ENCODE data around the gene IGFBP5.

IGFBP5 gene

DNA sequence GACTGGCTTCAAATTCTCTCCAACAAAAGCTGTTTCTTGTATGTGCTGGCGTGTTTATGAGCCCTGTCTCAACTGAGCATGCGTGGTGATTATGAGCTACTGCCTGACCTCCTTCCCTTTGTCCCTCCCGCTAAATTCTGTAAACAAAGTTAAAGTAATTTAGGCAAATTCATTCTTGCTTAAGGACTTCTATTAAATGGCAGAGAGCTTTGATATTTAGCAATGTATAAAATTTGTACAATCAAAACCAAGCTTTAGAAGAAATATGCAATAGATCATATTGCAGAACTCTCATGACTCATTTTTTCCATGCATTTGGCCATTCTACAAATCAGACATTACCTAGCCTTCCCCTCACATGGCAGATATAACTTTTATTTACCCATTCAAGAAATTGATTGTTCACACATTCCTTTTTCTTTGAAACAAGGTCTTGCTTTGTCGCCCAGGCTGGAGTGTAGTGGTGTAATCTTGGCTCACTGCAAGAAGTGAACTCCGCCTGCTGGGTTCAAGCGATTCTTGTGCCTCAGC lies 43.9 kb downstream of the IGFBP5 start:
- in situ Hi-C loops (cut with MboI; ENCODE audit: low sequenced_read_pairs) = loop anchor here (25.0 kb wide), 1 partner anchor 139 kb away; no protein-coding TSS in a partner anchor

DNA sequence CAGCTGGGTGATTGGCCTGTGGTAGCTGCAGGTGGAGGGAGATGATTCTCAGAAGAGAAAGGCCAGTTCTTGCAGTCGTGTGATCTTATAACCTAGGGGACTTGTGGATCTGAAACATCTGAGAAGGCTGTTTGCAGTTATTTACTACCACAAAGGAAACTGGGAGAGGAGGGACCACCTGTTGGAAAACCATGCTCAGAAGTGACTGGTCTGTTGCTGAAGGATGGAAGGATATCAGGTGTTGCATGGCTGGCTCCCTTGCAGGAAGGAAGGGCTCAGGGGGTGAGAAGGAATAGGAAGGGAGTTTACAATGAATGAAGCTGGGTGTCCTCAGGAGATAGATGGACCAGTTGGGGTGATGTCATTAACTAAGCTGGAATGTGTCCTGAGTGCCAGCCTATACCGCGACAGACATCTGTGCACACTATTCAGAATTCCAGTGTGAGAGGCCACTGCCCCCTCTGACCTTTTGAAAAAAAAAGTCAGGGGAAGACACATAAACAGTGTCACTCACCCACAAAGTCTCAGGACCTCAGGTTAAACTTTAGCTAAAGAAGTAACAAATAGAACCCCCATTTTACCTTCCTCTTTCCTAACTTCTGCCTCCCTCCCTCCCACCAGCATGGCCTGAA lies 44.6 kb downstream of the IGFBP5 start:
- in situ Hi-C loops (cut with MboI; ENCODE audit: low sequenced_read_pairs) = loop anchor here (25.0 kb wide), 1 partner anchor 138 kb away; no protein-coding TSS in a partner anchor

DNA sequence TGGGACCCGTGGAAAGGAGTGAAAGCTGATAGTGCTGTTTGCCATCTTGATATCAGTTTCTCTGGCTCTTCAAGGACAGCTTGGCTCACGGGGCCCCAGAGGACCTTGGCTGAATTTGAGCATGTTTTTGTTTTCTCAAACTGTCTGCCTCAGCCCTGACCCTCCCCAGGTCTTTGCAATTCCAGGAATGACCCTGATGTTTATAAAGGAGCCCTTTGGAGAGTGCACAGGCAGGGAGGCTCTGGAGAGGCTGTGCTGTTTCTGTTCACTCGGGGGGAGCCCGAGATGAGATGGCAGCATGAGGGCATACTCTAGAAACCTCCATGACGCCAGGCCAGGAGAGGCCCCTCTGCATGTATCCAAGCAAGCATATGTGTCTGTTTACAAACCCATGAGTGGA lies 45.8 kb downstream of the IGFBP5 start:
- in situ Hi-C loops (cut with MboI; ENCODE audit: low sequenced_read_pairs) = no loop called here

DNA sequence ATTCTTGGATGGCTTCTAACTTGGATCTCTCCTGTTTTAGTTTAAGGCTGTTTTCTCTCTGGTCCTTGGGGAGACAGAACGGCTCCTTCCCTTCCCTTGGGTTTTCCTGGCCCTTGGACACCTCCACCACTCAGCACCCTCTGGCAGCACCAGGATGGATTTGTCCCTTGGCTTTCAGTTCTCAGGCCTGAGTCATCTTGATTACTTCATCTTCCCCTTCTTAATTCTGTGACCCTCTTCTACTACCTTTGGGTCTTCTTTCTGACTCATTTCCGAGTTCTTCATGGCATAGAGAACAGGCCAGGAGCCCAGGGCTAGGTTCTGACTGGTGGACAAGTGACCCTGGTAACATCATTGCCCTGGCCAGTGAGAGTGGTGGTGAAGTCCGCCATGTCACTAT lies 47.2 kb downstream of the IGFBP5 start:
- in situ Hi-C loops (cut with MboI; ENCODE audit: low sequenced_read_pairs) = no loop called here

DNA sequence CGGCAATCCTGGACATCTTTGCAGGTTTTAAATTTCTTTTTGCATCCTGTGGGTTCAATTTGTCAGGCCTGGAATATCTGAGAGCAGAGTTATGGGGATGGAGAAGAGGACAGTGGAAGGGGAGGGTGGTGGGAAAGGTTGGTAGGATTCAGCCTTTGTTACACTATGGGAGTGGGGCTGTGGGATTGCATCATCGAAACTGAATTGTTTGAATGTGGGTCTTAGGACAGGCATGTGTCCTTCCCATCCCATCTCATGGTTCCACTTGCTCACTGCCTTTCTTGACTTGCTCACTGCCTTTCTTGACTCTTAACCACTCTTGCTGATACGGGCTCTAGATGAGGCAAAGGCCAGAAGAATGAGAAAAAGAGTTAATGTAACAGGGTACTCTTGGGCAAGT lies 49.2 kb downstream of the IGFBP5 start:
- in situ Hi-C loops (cut with MboI; ENCODE audit: low sequenced_read_pairs) = no loop called here

DNA sequence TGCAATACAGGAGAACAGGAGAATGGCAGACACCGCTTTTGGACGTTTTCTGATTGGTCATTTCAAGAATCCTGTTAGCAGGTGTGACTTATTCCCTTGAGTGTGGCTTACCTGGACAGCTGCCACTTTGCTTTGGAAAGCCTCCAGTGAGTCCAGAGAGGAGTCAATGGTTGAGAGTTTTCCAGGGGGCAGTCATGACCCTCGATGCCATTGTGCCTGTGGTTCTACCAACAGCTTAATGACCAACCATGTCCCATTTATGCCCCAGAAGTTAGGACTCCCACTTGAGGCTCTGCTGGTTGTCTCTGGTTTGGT lies 49.8 kb downstream of the IGFBP5 start:
- in situ Hi-C loops (cut with MboI; ENCODE audit: low sequenced_read_pairs) = no loop called here

DNA sequence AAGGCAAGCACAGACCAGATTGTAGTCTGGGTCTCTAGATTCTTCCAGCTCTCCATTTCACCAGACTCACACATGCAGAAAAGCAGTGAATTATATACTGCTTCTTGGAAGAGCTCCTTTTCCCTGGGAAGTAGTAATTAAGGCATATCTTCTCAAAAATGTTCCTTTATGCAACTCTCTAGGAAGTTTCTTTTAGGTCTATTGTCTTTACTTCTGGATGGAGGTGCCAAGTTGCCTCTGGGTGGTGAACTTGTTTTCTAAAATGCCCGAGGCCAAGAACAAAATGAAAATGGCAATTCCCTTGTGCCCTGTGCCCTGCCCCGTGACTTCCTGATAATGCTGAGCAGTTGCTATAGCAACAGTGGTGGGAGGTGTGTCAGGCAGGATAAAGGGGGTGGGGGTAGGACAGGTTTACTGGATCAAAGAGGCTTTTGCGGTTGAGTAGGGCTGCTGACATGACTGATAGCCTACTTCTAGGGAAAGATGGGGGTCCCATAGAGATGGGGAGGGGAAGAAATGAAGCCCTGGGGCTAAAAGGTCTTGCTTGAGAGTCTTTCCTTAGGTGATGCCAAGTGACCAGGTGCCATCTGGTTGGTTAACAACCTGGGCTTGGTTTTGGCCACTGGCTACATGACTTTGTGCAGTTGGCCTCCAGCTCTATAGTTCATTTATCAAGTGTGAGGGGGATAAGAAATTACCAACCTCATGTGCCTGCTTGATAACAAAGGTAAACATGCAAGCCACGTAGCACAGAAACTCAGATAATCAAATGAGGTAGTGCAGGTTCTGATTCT lies 50.3 kb downstream of the IGFBP5 start:
- in situ Hi-C loops (cut with MboI; ENCODE audit: low sequenced_read_pairs) = no loop called here

DNA sequence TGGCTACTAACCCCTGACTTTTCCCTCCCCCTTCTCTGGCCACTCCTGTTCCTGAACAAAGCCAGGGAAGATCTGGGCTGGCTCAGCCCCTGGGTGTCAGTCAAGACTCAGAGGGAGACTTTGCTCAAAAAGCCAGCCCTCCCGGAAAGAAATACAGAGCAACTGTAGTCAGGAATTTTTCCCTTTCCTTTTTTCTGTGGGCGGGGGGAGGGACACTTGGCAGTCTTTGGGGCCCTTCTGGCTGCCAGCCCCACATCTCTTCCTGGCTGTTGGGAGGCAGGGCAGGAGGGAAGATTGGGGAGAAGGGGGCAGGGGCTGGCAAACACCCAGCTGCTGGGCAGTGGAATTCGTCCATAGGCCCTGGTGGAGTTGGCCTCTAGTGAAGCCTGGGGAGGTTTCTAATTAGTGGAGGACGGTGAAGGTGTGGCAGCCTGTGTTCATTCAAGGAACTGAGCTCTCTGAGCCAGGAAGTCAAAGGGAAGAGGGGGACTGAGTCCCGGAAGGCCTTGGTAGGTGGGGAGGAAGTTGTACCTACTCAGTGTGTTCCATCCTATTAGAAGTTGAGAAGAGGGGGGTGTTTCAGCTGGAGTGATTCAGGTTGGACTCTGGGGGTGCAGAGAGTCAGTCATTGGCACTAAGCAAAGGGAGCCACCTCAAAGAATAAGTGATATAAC lies 51.2 kb downstream of the IGFBP5 start:
- in situ Hi-C loops (cut with MboI; ENCODE audit: low sequenced_read_pairs) = no loop called here

DNA sequence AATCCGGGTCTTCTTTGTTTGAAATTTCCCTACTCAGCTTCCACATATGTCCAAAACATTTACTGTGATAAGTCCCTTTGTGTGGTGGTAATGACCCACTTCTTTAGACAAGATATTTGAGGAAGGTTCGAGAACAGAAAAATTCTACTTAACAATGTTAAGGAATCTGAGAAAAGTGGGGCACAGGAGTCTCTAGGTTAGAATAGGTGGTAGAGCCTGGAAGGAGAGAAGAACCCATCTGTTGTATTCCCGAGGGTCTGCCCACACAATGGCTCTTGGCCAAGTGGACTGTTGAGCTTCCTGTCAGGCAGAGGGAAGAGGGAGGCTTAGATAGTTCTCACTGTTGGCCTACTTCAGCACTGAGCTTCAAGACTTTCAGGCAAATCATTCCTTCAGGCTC lies 57.9 kb downstream of the IGFBP5 start:
- in situ Hi-C loops (cut with MboI; ENCODE audit: low sequenced_read_pairs) = no loop called here

DNA sequence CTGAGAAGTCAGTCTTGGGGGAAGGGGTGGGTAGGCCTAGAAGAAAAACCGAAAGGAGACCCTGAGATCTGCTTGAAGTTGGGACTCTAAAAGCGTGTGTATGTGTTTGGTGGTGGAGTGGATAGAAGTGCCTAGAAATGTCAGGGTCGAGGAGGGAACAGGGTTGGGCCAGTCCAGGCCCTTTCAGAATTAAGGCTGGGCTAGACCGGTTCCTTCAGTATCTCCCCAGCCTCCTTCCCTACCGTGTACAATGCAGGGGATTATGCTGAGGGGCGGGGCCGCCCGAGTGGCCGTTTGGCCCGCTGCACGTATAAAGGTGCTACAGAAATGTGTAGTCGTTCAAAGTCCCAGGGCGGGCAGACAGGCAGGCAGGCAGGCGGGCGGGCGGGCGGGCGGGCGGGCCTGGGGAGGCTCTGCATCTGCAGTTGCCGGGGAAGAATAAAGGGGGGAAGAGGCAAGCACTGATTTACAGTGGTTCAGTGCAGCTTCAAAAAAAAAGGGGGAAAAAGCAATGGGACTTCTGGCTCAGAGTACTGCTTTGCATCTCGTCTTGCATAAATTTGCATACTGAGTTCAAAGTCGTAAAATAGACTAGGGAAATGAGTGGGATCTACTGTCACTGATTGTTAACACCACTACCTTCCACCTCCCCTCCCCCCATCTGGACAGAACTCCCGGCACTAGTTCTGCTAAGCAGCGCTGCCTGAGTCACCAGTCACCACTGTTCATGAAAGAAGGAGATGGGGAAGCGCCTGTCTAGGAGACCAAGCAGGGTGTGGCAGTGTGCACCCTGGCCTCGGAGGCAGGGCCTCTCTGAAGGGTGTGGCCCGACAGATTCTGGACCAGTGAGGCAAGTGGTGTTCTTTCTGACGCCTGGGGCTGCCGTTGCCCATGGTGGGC lies 58.5 kb downstream of the IGFBP5 start:
- in situ Hi-C loops (cut with MboI; ENCODE audit: low sequenced_read_pairs) = no loop called here

DNA sequence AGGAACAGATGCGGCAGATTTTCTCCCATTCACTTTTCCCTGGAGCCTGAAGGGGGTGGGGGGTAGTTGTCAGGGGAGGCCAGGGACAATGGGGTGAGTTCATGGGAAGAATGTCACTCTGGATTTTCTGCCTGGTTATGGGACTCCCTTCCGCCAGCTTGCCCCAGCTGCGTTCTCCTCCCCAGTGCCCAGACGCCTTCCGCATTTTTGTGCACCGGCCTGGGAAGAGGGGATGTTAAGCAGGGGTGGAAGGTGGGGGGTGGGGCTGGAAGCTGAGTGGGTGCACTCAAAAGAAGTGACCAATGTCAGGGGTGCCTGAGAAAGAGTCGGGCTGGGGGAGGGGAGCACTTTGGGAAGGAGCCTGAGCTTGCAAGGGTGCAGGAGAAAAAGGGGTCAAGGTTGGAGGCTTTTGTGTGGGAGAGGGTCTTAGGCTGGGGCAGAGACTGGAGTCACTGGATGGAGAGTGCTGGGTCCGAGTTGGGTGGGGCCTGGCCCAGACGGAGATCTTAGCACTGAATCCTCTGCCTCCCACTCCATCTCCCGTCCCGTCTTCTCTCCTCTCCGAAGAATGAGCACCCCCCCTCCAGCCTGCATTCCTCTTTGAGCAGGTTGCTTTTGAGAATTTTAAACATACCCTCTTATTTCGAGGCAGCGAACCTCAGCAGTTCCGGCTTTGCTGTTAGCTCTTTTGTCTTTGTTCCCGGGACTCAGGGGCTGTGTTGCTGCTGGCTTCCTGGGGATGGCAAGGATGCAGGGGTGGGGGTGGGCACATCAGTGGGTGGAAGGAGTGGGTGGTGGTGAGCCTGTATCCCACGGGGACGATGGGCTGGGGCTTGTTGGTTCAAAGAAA lies 59.4 kb downstream of the IGFBP5 start:
- in situ Hi-C loops (cut with MboI; ENCODE audit: low sequenced_read_pairs) = no loop called here

DNA sequence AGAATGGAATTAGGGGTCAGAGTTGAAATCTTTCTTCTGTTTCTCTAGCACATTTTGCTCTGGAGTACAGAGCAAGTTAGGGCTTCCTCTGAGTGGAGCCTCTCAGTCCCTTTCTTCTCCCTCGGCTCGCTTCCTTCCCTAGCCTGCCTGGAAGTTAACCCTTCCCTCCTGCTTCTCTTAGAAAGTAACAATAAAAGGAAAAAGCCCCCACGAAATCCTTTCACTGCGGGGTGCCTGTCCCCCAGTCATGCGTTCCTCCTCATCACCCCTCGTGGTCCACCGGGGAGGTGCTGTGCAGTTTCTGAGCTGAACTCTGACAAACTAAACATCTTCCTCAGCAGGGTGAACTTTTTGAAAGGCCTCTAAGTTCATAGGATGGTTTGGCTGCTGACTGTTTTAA lies 60.2 kb downstream of the IGFBP5 start:
- in situ Hi-C loops (cut with MboI; ENCODE audit: low sequenced_read_pairs) = no loop called here

DNA sequence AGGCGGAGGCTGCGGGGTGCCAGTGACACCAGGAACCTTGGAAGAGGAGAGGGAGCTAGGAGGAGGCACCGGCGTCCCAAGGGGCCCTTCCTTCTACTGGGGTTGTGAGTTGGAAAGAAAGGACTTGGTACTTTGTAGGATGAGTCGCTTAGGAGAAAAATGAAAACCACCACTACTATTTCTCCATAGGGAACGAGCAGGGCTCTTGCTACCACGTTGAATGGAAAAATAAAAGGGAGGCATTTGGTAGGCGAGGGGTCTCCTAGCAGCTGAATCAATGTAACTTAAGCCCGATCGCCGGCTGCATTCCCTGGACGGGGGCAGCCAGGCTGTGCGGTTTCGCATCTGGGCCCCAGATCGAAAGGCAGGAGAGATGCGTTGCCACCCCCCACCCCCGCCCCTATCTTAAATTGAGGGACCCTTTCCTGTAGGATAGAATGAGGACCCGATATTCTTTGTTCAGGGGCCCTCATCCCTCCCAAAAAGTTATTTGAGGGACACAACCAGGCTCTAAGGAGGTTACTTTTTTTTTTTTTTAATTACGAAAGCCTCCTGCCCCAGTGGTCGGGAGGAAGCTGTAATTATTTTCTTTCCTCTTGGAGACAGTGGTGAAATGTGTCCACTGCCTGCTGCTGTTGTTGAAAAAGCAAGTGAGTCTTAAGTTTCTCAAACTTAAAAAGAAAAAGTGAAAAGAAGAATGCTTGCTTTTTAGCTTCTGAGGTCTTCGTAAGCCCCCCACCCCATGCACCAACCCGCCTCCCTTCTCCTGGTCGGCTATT lies 60.8 kb downstream of the IGFBP5 start:
- in situ Hi-C loops (cut with MboI; ENCODE audit: low sequenced_read_pairs) = no loop called here

DNA sequence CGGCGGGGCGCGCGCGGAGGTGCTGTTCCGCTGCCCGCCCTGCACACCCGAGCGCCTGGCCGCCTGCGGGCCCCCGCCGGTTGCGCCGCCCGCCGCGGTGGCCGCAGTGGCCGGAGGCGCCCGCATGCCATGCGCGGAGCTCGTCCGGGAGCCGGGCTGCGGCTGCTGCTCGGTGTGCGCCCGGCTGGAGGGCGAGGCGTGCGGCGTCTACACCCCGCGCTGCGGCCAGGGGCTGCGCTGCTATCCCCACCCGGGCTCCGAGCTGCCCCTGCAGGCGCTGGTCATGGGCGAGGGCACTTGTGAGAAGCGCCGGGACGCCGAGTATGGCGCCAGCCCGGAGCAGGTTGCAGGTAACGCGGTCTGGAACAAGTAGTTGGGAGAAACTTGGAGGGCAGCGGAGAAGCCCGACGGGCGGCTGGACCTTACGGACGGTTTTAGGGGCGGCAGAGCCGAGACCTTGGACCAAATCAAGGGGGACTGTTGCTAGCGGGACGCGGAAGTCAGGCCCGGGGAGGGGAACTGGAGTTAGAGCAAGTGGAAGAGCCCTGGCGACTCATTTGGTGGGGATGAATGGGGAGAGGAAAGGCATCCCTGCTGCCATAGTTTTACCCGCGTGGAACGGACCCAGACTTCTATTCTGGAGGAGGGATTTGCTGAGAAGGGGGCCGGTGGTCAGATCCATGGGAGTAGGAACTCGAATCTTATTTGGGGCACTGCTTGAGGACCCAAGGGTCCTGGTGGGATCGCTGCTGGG lies 61.6 kb downstream of the IGFBP5 start:
- in situ Hi-C loops (cut with MboI; ENCODE audit: low sequenced_read_pairs) = no loop called here

DNA sequence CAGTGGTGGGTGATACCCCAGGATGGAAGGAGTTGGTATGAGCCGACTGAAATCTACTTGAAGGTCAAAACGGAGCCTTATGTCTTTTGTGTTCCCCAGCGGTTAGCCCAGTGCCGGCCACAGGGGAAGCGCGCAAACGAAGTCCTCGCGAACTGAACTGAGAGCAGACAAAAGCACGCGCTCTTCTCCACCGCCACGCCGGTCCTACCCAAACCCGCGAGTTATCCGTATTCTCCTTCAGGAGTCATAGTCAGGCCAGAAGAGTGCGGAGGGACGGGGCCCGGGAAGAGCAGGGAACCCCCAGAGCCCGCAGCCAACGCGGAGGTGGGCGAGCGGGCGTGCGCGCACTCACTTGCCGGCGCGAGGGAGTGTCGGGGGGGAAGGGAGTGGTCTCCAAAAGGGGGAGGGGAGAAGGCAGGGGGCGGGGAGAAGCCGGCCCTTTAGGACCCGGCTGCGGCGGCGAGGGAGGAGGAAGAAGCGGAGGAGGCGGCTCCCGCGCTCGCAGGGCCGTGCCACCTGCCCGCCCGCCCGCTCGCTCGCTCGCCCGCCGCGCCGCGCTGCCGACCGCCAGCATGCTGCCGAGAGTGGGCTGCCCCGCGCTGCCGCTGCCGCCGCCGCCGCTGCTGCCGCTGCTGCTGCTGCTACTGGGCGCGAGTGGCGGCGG lies 62.3 kb downstream of the IGFBP5 start, which contains the start of gene IGFBP2:
TSS of gene IGFBP2 (plus strand) at position 469 of the 664 bp plus-strand sequence. CDS start at position 573, 104 bp downstream.
- in situ Hi-C loops (cut with MboI; ENCODE audit: low sequenced_read_pairs) = no loop called here

DNA sequence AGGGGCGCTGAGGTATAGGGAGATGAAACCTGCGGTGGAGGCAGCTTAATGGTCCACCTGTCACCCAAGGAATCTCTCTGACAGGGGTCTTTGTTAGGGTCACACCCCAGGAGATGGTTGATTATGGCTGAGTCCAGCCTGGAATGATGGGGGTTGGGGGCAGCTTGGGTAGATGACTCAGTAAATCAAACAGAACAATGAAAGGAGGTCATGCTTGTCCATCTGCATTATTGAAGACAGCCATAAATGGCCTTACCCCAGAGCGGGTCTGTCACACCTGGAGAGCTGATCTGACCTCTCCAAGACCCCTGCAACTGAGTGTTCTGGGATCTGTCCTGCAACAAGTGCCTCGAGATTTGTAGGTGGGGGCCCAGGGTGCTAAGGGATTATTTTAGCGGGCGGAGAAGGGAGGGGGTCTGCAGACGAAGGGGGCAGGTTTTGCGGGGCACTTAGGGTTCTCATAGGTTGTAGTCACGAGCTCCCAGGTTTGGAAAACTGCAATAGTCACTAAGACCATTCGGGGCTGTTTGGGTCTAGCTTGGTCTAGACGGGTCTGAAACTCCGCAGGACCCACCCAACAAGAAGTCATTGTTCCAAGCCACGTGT lies 62.9 kb downstream of the IGFBP5 start:
- in situ Hi-C loops (cut with MboI; ENCODE audit: low sequenced_read_pairs) = no loop called here

DNA sequence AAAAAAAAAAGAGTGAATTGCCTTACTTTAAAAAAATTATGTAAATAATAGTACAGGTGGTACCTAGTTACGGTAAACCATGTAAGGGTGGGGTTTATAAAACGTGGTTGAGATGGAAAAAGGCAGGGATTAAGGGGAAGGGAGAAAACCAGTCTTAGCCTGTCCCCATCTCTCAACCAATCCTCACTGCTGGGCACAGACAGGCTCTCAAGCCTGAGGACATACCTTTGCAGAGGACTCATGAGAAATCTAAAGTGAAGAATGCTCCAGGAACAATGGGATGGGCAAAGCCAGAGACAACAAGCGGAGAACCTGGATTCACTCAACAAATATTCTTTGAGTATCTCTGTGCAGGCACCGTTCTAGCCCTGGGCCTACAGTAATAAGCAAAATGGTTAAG lies 65.6 kb downstream of the IGFBP5 start:
- in situ Hi-C loops (cut with MboI; ENCODE audit: low sequenced_read_pairs) = no loop called here
